ENCODE results near the gene ENC1. TPM values are rescaled to one million over a fixed set of nuclear protein-coding genes. Genes with fewer than 3 reads are reported as not detected.

ENC1 gene
- total and polyA plus RNA-seq, 7 experiments from 2014 or later: 0.77 to 18.1 (median 1.6) TPM

- Histone ChIP-seq H3K9me3 (ENCODE audit: control insufficient read depth in 2 of 3, low read length in 3 of 3) (no peaks in the 10 kb centered on the region), H3K36me3 (ENCODE audit: control insufficient read depth in 2 of 3, insufficient read depth in 3 of 3, low read length in 3 of 3) (no peaks in the 10 kb centered on the region), H3K4me3 (ENCODE audit: low read length) (peak overlapping the region; percentile 42), H3K4me1 (ENCODE audit: control insufficient read depth in 2 of 2, insufficient read depth in 2 of 2, low read length in 2 of 2) (peaks cover 3 to 4% of the 10 kb centered on the region in 2 donors), H3K27ac (ENCODE audit: low read depth, low read length) (peak overlapping the region; percentile 34), H3K27me3 (ENCODE audit: control insufficient read depth in 2 of 2, insufficient read depth in 2 of 2, low read length in 2 of 2) (no peaks in the 10 kb centered on the region)
- DNase-seq (peak in 5 of 9 donors; percentile 25 to 68 (median 31)), ATAC-seq (no peak)
- Mint-ChIP-seq H3K4me3 (peak overlapping the region; percentile 81 to 99 (median 92)), H3K36me3 (peaks cover 0 to 4% (median 0%) of the 10 kb centered on the region in 5 donors), H3K9me3 (no peaks in the 10 kb centered on the region), H3K4me1 (peaks cover 28 to 32% (median 31%) of the 10 kb centered on the region in 7 donors), H3K27me3 (peaks cover 0 to 79% (median 24%) of the 10 kb centered on the region in 5 donors), H3K27ac (peak overlapping the region in 6 of 9 donors; percentile 16 to 90 (median 73))
- ChIA-PET CTCF (interaction anchor here (3.7 kb wide), 1 partner anchor 740 kb away, joined by 22 read pairs; no protein-coding TSS in a partner anchor), POLR2A (interaction anchor here (1.4 to 2.8 kb wide), 2 partner anchors 12 to 14 kb away, joined by 3 to 11 read pairs; no protein-coding TSS in a partner anchor)
- intact Hi-C loops (cut with micrococcal nuclease): loop anchor here (1.0 to 10.0 kb wide), 9 partner anchors 43 to 1077 kb away; partner anchors contain the start of genes HEXB (in 2 of the 2), ANKRA2 (in 1 of the 2) and UTP15 (in 1 of the 2)
These were observed 1.4 kb upstream of the ENC1 start for GRCh38 chr5:74641735-74642542.

GRCh38 chr5:74640954-74641734, 616 bp upstream of the ENC1 start:
- CTCF ChIA-PET: interaction anchor here (1.0 to 3.7 kb wide), 4 partner anchors 8 to 739 kb away, joined by 3 to 22 read pairs (median 6); partner anchors contain the start of gene HEXB
- Mint-ChIP-seq H3K27me3 (peaks cover 0 to 79% (median 28%) of the 10 kb centered on the region in 5 donors), H3K27ac (peak overlapping the region in 5 of 9 donors; percentile 16 to 90 (median 60)), H3K36me3 (peaks cover 0 to 4% (median 0%) of the 10 kb centered on the region in 5 donors), H3K9me3 (no peaks in the 10 kb centered on the region), H3K4me1 (peaks cover 28 to 39% (median 31%) of the 10 kb centered on the region in 7 donors), H3K4me3 (peak overlapping the region; percentile 81 to 99 (median 92))
- intact Hi-C loops (cut with micrococcal nuclease): loop anchor here (1.0 to 10.0 kb wide), 11 partner anchors 7 to 1076 kb away; partner anchors contain the start of genes HEXB (in 2 of the 2), ANKRA2 (in 1 of the 2), HMGCR (in 1 of the 2) and UTP15 (in 1 of the 2)
- DNase-seq (peak in 6 of 9 donors; percentile 17 to 51 (median 24)), ATAC-seq (peak; percentile 25)
- Histone ChIP-seq H3K9me3 (ENCODE audit: control insufficient read depth in 2 of 3, low read length in 3 of 3) (no peaks in the 10 kb centered on the region), H3K4me1 (ENCODE audit: control insufficient read depth in 2 of 2, insufficient read depth in 2 of 2, low read length in 2 of 2) (peaks cover 3 to 4% of the 10 kb centered on the region in 2 donors), H3K36me3 (ENCODE audit: control insufficient read depth in 2 of 3, insufficient read depth in 3 of 3, low read length in 3 of 3) (no peaks in the 10 kb centered on the region), H3K27ac (ENCODE audit: low read depth, low read length) (peak overlapping the region; percentile 34), H3K27me3 (ENCODE audit: control insufficient read depth in 2 of 2, insufficient read depth in 2 of 2, low read length in 2 of 2) (no peaks in the 10 kb centered on the region), H3K4me3 (ENCODE audit: low read length) (peak overlapping the region; percentile 42)
- POLR2A ChIA-PET: interaction anchor here (0.9 to 2.8 kb wide), 3 partner anchors 11 to 65 kb away, joined by 3 to 11 read pairs (median 3); no protein-coding TSS in a partner anchor

- no peaks in the 10 kb centered on the region for H3K27me3 ChIP-seq (ENCODE audit: control insufficient read depth in 2 of 2, insufficient read depth in 2 of 2, low read length in 2 of 2)
- intact Hi-C loops (cut with micrococcal nuclease): loop anchor here (1.0 to 10.0 kb wide), 12 partner anchors 8 to 1075 kb away; partner anchors contain the start of genes HEXB (in 2 of the 2), ANKRA2 (in 1 of the 2), HMGCR (in 1 of the 2) and UTP15 (in 1 of the 2)
- ChIA-PET POLR2A (interaction anchor here (0.9 to 2.8 kb wide), 2 partner anchors 10 to 64 kb away, joined by 3 to 11 read pairs; no protein-coding TSS in a partner anchor), CTCF (interaction anchor here (1.0 to 3.7 kb wide), 4 partner anchors 10 to 738 kb away, joined by 3 to 22 read pairs (median 6); partner anchors contain the start of gene HEXB)
- H3K27ac Mint-ChIP-seq: peak overlapping the region in 8 of 9 donors; percentile 21 to 90 (median 74)
- no peaks in the 10 kb centered on the region for H3K9me3 Mint-ChIP-seq
- DNase-seq (peak in 7 of 9 donors; percentile 30 to 57 (median 38)), ATAC-seq (peak; percentile 52)
- H3K27ac ChIP-seq (ENCODE audit: low read depth, low read length): peak overlapping the region; percentile 72
- no peaks in the 10 kb centered on the region for H3K9me3 ChIP-seq (ENCODE audit: control insufficient read depth in 2 of 3, low read length in 3 of 3)
- H3K4me3 ChIP-seq (ENCODE audit: low read length): peak overlapping the region; percentile 42
- peak overlapping the region; percentile 81 to 99 (median 92) for H3K4me3 Mint-ChIP-seq
- H3K4me1 ChIP-seq (ENCODE audit: control insufficient read depth in 2 of 2, insufficient read depth in 2 of 2, low read length in 2 of 2): peaks cover 3 to 4% of the 10 kb centered on the region in 2 donors
- no peaks in the 10 kb centered on the region for H3K36me3 ChIP-seq (ENCODE audit: control insufficient read depth in 2 of 3, insufficient read depth in 3 of 3, low read length in 3 of 3)
- peaks cover 28 to 46% (median 31%) of the 10 kb centered on the region in 7 donors for H3K4me1 Mint-ChIP-seq
- peaks cover 0 to 17% (median 0%) of the 10 kb centered on the region in 5 donors for H3K36me3 Mint-ChIP-seq
- H3K27me3 Mint-ChIP-seq: peaks cover 0 to 73% (median 34%) of the 10 kb centered on the region in 5 donors
These were observed 600 bp downstream of the ENC1 start for GRCh38 chr5:74639807-74640449.

- H3K4me1 Mint-ChIP-seq: peaks cover 28 to 51% (median 31%) of the 10 kb centered on the region in 7 donors
- DNase-seq (peak in 2 of 9 donors; percentile 7 to 31), ATAC-seq (no peak)
- peaks cover 0 to 68% (median 34%) of the 10 kb centered on the region in 5 donors for H3K27me3 Mint-ChIP-seq
- no peaks in the 10 kb centered on the region for H3K9me3 Mint-ChIP-seq
- Histone ChIP-seq H3K36me3 (ENCODE audit: control insufficient read depth in 2 of 3, insufficient read depth in 3 of 3, low read length in 3 of 3) (no peaks in the 10 kb centered on the region), H3K4me3 (ENCODE audit: low read length) (peak overlapping the region; percentile 42), H3K27me3 (ENCODE audit: control insufficient read depth in 2 of 2, insufficient read depth in 2 of 2, low read length in 2 of 2) (no peaks in the 10 kb centered on the region), H3K4me1 (ENCODE audit: control insufficient read depth in 2 of 2, insufficient read depth in 2 of 2, low read length in 2 of 2) (peaks cover 3 to 4% of the 10 kb centered on the region in 2 donors), H3K9me3 (ENCODE audit: control insufficient read depth in 2 of 3, low read length in 3 of 3) (no peaks in the 10 kb centered on the region), H3K27ac (ENCODE audit: low read depth, low read length) (peak overlapping the region; percentile 72)
- H3K27ac Mint-ChIP-seq: peak overlapping the region in 7 of 9 donors; percentile 42 to 90 (median 74)
- intact Hi-C loops (cut with micrococcal nuclease): loop anchor here (1.0 to 10.0 kb wide), 2 partner anchors 62 to 154 kb away; no protein-coding TSS in a partner anchor
- CTCF ChIA-PET: interaction anchor here (1.7 to 1.8 kb wide), 2 partner anchors 9 to 10 kb away, joined by 4 to 8 read pairs; no protein-coding TSS in a partner anchor
- H3K4me3 Mint-ChIP-seq: peak overlapping the region; percentile 81 to 99 (median 92)
- peaks cover 0 to 22% (median 0%) of the 10 kb centered on the region in 5 donors for H3K36me3 Mint-ChIP-seq
- POLR2A ChIA-PET: interaction anchor here (2.8 kb wide), 1 partner anchor 9 kb away, joined by 11 read pairs; no protein-coding TSS in a partner anchor
These were observed 1.3 kb downstream of the ENC1 start for GRCh38 chr5:74638970-74639806.

- peaks cover 3 to 4% of the 10 kb centered on the region in 2 donors for H3K4me1 ChIP-seq (ENCODE audit: control insufficient read depth in 2 of 2, insufficient read depth in 2 of 2, low read length in 2 of 2)
- CTCF ChIA-PET: no interaction called here
These were observed 2.0 kb downstream of the ENC1 start for GRCh38 chr5:74638544-74638969.

More at GRCh38 chr5:74638544-74638969, 2.0 kb downstream of the ENC1 start:
- H3K9me3 Mint-ChIP-seq: no peaks in the 10 kb centered on the region
- peak overlapping the region; percentile 81 to 99 (median 92) for H3K4me3 Mint-ChIP-seq
- H3K27ac ChIP-seq (ENCODE audit: low read depth, low read length): no peak overlapping the region
- DNase-seq (no peak), ATAC-seq (no peak)
- intact Hi-C loops (cut with micrococcal nuclease): loop anchor here in 1 of 2 donors (10.0 kb wide), 1 partner anchor 154 kb away; no protein-coding TSS in a partner anchor
- no peaks in the 10 kb centered on the region for H3K9me3 ChIP-seq (ENCODE audit: control insufficient read depth in 2 of 3, low read length in 3 of 3)
- peaks cover 0 to 22% (median 0%) of the 10 kb centered on the region in 5 donors for H3K36me3 Mint-ChIP-seq
- H3K27me3 Mint-ChIP-seq: peaks cover 0 to 61% (median 34%) of the 10 kb centered on the region in 5 donors
- H3K4me3 ChIP-seq (ENCODE audit: low read length): peak overlapping the region; percentile 14
- H3K27me3 ChIP-seq (ENCODE audit: control insufficient read depth in 2 of 2, insufficient read depth in 2 of 2, low read length in 2 of 2): no peaks in the 10 kb centered on the region
- POLR2A ChIA-PET: no interaction called here
- peak overlapping the region in 2 of 9 donors; percentile 50 to 90 for H3K27ac Mint-ChIP-seq
- H3K36me3 ChIP-seq (ENCODE audit: control insufficient read depth in 2 of 3, insufficient read depth in 3 of 3, low read length in 3 of 3): no peaks in the 10 kb centered on the region
- H3K4me1 Mint-ChIP-seq: peaks cover 28 to 54% (median 31%) of the 10 kb centered on the region in 7 donors

Data from naive thymus-derived CD4-positive, alpha-beta T cell (primary cell).